Left cardiac atrium (tissue), 4 donors: ENCODE results near the gene PROSER1. TPM values are rescaled to one million over a fixed set of nuclear protein-coding genes. Genes with fewer than 3 reads are reported as not detected.
"Not testable (repeated sequence)": the region's sequence is repeated elsewhere in the genome, so short reads cannot be mapped to it uniquely, and the experiment has no call there.

Source experiments
- ATAC-seq, 2 donors: fragments of 200-7000 bp; cut with Tn5 transposase; one replicate each; pipeline ENCODE4 v1.9.1; 2020; ENCODE audit warnings: mild to moderate bottlenecking in 2 of 2, moderate library complexity in 2 of 2
- DNase-seq: peaks from one replicate; pipeline ENCODE4 v3.0.0-alpha.2; 2020
- intact Hi-C, 2 donors: fragments of 100-400 bp; cut with DNase I; formaldehyde crosslinking; loops; one replicate each; pipeline versions ENCODE4 v1.14.1 to v1.15.1; 2022 to 2023
- long read RNA-seq: library from polyadenylated mRNA; unstranded; transcript quantifications from one replicate; pipeline ENCODE4 v2.0.0, GENCODE V29; 2021
- total RNA-seq, 2 donors: library from RNA; stranded (reverse); fragmentation: NEBNext Ultra II Directional; extraction: Animal tissue kit (Norgen Biotek cat#: 25700); gene quantifications; one replicate each; pipeline ENCODE4 v1.2.1, GENCODE V29; 2021
- donor health status: DM: no; HTN: yes; CAD: no.
- donor health status: DM: no; HTN: yes; CAD: no; lungs with severe emphysema.
- donor health status: DM: yes; HTN: yes; CAD: no.
- donor health status: Dilated cardiomyopathy.

The PROSER1 gene
- total RNA-seq: 10 to 100 TPM; 11.3 to 15.4 TPM
- long read RNA-seq, partial matches to known transcripts: 1 of 1 reads
- long read RNA-seq, other reads (novel, unspliced or antisense): 0 of 1 reads

DNA sequence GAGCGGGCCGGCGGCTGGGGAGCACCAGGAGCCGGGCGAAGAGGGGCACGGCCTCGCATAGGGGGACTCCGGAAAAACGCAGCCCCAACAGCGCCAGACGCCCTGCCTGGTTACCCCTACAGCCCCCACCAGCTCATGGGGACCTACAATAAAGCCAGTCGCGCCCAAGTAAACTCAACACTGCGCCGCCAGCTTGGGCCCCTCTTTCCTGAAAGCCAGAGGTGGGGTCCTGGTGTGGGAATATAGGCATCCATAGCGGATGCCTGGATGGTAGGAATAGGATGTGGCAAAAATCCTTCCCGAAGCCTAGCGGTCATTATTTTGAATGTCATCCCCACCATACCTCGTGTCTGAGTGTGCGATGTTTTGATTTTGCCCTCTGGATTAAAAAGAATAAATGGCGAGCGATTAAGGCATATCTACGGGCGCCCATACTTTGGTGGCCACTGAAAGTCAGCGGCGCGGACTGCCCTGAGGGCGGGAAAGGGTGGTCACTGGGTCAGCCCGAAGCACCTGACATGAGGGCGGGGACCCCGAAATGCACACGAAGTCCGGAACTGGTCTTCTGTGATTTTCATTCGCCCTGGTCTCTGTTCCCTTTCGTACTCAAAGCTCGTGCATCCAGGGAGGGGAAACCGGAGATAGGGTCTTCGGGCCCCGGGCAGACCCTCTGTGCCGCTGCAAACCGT lies at the start of gene PROSER1, which contains the start of gene NHLRC3:
PROSER1 (minus strand) TSS at position 210 of the 689 bp plus-strand sequence. CDS start 847 bp downstream, outside the sequence.
NHLRC3 (plus strand) TSS at position 577 of the 689 bp plus-strand sequence. CDS start 184 bp downstream, outside the sequence.
- intact Hi-C loops: no loop called here
- ATAC-seq (peak; percentile 96 to 98), DNase-seq (peak; percentile 92)

DNA sequence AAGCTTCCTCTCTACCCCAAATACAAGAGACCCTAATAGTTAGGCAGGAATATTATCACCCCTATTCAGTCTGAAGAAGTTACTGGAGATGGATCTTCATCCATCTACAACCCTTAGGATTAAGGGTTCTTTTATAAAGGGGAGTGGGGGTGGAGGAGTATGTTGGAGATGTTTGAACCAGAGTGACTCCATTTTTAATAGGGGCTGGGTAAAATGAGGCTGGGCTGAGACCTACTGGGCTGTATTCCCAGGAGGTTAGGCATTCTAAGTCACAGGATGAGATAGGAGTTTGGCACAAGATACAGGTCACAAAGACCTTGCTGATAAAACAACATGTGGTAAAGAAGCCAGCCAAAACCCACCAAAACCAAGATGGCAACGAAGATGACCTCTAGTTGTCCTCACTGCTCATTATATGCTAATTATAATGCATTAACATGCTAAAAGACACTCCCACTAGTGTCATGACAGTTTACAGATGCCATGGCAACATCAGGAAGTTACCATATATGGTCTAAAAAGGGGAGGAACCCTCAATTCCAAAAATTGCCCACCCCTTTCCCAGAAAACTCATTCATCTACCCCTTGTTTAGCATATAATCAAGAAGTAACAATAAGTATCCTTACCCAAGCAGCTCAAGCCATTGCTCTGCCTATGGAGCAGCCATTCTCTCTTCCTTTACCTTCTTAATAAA lies 48.5 kb upstream of the PROSER1 start:
- intact Hi-C loops, ATAC-seq: not testable (repeated sequence)

DNA sequence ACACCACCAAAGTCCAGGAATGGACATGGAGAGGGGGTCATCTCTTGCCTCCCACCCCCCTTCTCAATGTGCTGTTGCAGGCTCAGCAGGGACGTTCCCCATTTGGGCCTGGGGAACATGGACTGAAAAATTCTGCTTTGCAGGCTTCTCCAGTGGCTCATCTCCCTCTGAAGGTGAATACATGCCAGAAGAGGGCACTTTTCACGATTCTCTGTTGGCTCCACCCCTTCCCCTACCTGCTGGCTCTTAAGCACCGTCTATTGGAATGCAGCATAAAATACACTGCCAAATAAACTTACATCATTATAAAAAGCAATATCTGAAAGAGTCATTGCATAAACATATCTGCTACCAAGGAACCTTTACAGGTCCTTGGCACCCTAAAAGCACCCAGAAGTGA lies 36.1 kb upstream of the PROSER1 start:
- ATAC-seq: no peak
- DNase-seq: no peak
- intact Hi-C loops: no loop called here

More for the DNA sequence above, 48.5 kb upstream of the PROSER1 start:
- DNase-seq: not testable (repeated sequence)

DNA sequence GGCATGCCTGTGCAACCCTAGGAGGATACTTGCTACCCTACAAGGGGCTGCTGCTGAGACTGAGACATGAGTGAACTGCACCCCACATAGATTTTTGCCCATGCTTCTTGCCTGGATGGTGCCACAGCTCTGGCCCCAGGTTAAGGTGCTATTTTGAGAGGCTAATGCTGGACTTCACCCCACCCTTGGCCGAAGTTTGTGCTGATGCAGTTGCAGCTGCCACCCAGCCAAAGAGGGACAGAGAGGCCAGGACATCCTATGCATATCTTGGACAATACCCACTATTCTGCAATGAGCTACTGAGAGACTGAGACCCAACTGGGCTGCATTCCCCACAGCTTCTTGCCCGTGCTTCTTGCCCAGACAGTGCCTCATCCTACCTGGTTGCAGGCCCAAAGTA lies 35.0 kb upstream of the PROSER1 start:
- no peak for DNase-seq
- no peak for ATAC-seq

DNA sequence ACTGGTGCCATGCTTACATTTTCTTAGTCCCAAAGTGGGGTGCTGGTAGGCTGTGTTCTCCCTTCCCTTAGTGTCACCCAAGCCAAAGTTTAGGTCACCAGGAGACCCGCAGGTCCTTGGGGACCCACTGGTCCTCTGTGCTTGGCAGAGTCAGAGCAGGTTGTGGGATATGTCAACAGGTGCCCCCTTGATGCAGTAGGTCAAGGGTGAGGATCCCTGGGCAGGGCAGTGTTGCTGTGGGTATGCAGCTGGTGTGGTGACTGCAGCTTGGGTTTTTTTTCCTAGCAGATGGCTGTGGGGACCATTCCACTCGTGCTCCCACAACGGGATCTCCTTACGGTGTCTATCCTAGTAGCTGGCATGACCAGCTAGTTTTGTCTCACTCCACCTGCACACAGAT lies 24.1 kb upstream of the PROSER1 start:
- no peak for ATAC-seq
- intact Hi-C loops: no loop called here
- no peak for DNase-seq

More for the DNA sequence above, 35.0 kb upstream of the PROSER1 start:
- intact Hi-C loops: no loop called here

DNA sequence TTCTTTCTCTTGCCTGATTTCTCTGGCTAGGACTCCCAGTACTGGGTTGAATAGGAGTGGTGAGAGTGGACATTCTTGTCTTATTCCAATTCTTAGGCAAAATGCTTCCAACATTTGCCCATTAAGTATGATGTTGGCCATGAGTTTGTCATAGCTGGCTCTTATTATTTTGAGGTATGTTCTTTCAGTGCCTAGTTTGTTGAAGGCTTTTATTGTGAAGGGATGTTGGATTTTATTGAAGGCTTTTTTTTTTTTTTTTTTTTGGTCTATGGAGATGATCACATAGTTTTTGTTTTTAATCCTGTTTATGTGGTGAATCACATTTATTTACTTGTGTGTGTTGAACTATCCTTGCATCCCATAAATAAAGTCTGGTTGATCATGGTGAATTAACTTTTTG lies 20.2 kb upstream of the PROSER1 start:
- DNase-seq: no peak
- ATAC-seq: no peak
- intact Hi-C loops: loop anchor here in 1 of 2 donors (10.0 kb wide), 1 partner anchor 207 kb away; no protein-coding TSS in a partner anchor

DNA sequence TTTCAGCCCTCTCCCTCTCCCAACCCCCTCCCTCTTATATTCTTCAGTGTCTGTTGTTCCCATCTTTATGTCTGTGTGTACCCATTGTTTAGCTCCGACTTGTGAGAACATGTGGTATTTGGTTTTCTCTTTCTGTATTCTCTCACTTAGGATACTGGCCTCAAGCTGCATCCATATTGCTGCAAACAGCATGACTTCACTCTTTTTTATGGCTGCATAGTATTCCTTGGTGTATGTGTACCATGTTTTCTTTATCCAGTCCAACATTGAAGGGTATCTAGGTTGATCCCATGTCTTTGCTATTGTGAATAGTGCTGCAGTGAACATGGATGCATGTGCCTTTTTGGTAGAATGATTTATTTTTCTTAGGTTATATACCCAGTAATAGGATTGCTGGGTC lies 18.1 kb upstream of the PROSER1 start:
- intact Hi-C loops: loop anchor here in 1 of 2 donors (10.0 kb wide), 1 partner anchor 209 kb away; no protein-coding TSS in a partner anchor
- no peak for ATAC-seq

DNA sequence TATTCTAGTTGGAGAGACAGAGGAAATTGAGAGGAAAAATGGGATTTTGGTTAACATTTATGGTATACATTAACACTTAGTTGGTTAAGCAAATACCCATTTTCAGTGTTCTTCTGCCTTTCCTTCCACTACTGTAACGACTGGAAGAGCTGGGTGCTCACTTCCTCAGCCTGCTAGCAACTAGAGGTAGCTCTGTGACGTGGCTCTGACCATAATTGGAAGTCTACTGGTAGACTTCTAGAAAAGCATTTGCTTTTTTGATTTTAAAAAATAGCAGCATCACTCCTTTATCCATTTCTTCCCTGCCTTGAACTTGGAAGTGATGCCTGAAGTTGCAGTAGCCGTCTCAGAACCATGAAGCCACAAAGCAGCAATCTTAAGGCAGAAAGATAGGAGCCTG lies 16.2 kb upstream of the PROSER1 start:
- ATAC-seq: no peak
- intact Hi-C loops: loop anchor here in 1 of 2 donors (5.0 to 10.0 kb wide), 3 partner anchors 211 to 623 kb away; partner anchors contain the start of gene LHFPL6
- DNase-seq: no peak

More for the DNA sequence above, 18.1 kb upstream of the PROSER1 start:
- no peak for DNase-seq

DNA sequence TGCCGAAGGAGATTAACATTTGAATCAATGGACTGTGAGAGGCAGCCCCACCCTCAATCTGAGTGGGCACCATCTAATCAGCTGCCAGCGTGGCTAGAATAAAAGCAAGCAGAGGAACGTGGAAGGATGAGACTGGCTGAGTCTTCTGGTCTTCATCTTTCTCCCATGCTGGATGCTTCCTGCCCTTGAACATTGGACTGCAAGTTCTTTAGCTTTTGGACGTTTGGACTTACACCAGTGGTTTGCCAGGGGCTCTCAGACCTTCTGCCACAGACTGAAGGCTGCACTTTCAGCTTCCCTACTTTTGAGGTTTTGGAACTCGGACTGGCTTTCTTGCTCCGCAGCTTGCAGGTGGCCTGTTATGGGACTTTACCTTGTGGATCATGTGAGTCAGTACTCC lies 15.1 kb upstream of the PROSER1 start:
- ATAC-seq (no peak), DNase-seq (no peak)
- intact Hi-C loops: loop anchor here in 1 of 2 donors (5.0 to 10.0 kb wide), 3 partner anchors 212 to 624 kb away; partner anchors contain the start of gene LHFPL6

DNA sequence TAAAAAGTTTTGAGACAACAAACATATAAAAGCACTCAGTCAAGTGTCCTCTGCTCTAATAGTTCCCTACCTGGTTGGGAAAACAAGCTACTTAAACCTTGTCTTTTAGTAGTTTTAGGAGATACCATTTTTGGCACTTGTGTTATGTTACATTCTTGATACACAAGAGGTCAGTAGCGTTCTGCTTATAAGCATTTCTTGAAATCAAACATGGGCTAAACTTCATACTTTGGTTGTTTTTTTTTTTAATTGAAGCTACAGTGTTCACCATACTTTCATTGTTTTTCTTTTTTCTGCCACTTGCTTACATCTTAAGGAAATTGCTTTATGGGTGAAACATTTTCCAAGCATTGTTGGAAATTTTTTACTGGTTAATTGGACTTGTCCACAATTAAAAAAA lies 13.3 kb upstream of the PROSER1 start:
- intact Hi-C loops: loop anchor here in 1 of 2 donors (2.0 to 10.0 kb wide), 4 partner anchors 214 to 626 kb away; partner anchors contain the start of gene LHFPL6
- ATAC-seq: no peak
- no peak for DNase-seq

DNA sequence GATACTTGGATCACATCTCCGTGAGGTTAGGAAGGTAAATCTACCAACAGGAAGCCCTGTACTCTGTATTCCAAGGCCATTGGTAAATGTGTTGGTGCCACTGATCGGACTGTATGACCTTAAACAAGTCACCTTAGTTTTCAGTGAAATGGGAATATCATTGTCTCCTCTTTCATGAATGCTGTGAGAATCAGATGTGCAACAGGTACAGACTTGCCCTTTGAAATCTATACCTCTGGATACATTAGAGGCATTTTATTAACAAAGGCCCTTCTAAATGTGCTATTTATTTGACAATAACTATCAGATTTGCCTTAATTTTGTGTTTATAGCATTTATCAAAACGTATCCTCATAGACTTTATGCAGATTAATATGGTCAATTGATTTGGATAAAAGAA lies 11.4 kb upstream of the PROSER1 start:
- DNase-seq (no peak), ATAC-seq (no peak)
- intact Hi-C loops: no loop called here

DNA sequence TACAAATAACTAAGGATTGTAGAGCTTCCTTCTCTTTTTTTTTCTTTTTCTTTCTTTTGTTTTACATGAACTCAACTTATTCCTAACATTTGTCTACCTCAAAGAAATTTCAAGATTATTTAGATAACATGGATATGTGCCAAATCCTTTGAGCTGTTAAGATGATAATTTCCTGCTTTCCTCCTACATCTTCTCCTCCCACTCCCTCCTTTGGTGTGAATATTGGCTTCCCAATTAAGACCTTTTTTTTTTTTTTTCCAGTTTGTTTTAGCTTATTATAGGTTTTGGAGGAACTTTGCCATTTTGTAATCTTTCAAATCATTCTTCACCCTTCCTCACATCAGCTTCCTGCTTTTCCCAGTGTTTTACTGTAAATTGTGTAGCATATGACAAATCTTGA lies 10.9 kb upstream of the PROSER1 start:
- DNase-seq: no peak
- no peak for ATAC-seq
- intact Hi-C loops: no loop called here

DNA sequence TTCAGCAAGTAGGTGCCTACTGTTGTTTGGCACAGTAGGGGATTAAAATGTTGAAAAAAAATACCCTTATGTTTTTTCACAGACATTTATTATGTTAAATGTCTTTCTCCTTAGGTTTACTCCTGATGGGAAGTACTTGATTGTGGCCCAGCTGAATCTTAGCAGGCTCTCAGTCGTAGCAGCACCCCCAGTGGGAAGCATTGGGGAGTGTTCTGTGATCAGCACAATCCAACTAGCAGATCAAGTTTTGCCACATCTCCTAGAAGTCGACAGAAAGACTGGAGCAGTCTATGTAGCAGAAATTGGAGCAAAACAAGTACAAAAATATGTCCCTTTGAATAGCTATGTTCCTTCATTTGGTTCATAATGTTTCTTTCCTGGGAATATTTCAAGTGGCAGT lies 9.7 kb upstream of the PROSER1 start:
- ATAC-seq: no peak
- no peak for DNase-seq
- intact Hi-C loops: no loop called here

DNA sequence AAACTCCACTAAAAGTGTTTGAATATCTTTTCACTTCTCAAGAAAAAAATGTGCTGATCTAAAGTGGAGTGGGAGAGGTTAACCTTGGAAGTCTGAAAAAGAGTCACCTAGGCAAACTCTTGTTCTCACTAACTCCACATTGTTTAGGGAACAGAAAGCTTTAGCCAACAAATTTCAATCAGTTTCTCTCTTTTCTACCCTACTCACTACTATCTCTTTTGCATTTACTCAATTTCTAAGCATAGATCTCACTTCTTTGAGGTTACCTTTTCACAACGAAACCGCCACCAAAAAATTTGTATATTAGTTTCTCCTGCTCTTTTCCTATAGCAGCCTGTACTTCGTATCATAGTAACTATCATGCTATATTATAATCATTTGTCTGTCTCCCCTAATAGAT lies 6.6 kb upstream of the PROSER1 start:
- no peak for DNase-seq
- no peak for ATAC-seq
- intact Hi-C loops: no loop called here

DNA sequence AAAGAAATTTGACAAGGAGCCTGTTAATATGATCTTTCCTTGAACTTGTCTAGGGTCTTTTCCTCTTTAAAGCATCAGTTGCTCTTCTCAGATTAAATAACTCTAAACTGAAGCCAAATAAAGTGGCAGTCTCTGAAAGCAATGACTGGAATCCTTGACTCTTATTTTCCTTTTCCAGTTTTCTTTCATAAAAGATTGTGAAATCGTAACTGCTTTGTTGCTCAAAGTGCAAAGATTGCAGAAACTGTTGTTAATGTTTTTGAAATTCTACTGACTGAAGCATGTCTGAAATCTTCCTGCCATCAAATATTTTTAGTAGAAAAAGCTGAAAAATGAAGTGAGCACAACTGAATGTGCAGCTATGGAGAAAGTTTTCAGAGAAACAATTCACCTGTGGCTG lies 2.3 kb upstream of the PROSER1 start:
- intact Hi-C loops: no loop called here
- DNase-seq (no peak), ATAC-seq (no peak)

DNA sequence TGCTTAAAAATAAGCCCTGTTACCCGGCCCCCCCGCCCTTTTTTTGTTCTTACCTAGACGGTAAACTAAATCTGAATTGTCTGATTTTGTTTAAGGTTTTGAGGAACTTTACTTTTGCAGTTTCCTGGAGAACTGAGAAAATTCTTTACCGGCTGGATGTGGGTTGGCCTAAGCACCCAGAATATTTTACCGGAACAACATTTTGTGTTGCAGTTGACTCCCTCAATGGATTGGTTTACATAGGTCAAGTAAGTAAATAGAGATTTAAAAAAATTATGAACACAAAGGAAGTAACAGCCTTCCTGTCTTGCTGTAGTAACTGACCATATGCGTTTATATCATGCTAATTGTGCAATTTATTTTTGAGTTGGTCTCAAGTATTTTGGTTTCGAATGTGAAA lies 1.2 kb upstream of the PROSER1 start:
- DNase-seq (no peak), ATAC-seq (no peak)
- intact Hi-C loops: no loop called here

DNA sequence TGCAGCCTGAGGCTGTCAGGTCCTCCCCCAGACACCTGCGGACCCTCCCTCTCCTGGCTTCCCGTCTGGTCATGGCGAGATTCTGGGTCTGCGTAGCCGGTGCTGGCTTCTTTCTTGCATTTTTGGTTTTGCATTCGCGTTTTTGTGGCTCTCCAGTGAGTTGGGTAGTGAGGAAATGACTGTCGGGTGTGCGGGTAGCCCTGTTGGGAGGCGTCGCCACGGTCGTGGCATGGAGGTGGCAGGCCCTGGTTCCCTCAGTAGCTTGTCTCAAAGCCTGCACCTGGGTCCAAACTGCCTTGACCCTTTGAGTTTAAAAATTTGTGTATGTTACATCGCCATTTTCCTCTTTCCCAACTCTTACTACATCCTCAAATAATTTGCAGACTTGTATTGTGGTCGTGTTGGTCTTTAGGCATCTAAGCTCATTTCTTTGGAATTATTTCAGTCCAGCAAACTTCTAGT lies 711 bp upstream of the PROSER1 start:
- peak; percentile 28 for DNase-seq
- ATAC-seq: peak; percentile 7 to 34
- intact Hi-C loops: no loop called here

DNA sequence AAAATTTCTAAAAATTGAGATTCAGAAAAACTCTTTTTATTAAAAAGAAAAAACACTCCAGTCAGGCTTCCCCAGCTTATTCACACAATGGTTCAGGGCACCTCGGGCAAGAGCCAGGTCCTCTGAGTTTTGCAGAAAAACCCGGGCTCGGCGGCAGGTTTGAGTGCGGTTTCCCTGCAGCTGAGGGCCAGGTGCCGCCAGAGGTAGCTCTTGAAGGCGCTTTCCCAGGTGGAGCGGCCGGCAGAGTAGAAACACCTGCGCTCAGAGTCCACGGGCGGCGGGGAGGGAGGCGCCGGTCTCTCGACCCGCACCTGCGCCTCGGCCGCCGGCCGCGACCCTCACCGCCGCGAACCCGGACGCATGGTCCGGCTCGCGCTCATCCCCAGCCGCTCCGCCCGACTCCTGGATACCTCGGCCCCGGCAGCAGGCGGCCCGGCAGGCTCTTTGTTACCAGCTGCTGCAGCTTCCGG lies 444 bp downstream of the PROSER1 start:
- no peak for ATAC-seq
- intact Hi-C loops: no loop called here
- no peak for DNase-seq

DNA sequence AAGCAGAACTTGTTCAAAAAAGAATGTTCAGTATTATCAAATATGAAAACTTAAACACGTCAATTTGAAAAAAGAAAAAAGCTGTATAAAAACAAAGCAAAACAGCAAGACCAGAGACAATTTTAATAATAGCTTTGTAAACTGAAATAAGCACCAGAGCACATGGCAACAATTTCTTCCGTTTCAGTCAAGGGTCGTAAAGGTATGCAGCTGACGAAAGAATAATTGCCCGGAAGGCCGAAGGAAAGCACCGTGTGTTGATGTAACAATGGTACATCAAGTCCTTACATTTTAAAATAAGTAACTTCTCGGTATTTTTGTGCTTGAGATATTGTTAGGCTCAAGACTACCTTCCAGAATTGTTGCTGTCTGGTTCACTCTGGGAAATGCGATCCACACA lies 1.7 kb downstream of the PROSER1 start:
- ATAC-seq (no peak), DNase-seq (no peak)
- intact Hi-C loops: no loop called here

DNA sequence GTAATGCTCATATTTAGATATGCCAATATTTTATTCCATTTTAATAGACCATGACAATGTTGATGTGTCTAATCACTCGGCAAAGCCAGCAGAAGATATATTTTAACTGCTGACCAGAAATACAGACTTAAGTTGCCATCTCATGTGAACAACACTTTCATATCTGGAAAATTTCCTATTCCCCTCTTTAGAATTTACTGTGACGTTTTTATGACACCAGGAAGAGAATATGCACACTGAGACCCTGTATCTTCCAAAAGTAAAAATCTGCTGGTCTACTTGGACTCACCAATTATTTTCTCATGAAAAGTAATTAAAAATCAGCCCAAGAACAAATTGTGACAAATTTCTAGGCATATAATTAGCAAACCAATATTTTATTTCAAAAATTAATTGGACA lies 2.1 kb downstream of the PROSER1 start:
- intact Hi-C loops: no loop called here
- DNase-seq: no peak
- ATAC-seq: no peak
